Measurements from ENCODE around the gene NKX2-4. TPM values are rescaled to one million over a fixed set of nuclear protein-coding genes. Genes with fewer than 3 reads are reported as not detected.

The NKX2-4 gene
- polyA plus RNA-seq, 2 of the 4 experiments (the other 2 are of a cell fraction), result not detected

DNA sequence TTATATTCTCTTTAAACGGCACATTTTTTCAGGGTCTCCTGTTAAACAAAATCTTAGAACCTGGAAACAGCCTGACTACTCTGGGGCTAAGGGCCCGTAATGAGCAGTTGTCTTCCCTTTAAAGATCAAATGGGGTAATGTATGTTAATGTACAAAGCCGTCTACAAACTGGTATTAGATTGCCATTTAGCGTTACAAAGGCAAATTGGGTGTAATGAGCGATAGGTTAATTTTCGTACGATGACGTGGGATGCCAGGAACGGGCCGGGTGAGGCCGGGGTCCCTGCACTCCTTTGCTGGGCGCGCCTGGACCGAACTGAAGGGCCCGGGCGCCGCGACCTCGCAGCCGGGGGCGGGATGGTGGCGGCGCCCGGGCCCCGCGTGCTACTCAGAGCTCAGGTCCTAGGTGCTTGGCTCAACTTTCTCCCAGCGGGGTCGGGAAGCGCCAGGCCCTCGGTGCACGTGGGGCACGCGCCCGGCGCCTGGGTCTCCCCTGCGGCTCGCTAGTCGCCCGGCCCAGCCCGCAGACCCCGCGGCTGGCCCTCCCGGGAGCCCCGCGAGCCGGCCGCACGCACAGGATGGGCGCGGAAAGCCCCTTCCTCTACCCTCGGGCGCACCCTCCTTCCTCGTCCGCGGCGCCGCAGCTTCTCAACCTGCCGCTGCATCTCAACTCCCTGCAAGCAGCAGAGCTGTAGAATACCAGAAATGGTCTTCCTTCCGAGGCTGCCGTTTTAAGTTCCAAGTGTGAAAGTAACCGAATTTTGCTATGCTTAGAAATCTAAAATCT lies 5.9 kb downstream of the NKX2-4 start (continued):
- TF ChIP-seq PBX3 (IDR thresholded peaks at IDR 0.05) (no peak), MAX (IDR thresholded peaks at IDR 0.05) (no peak)

GRCh38 chr20:21390768-21391167 lies 6.6 kb downstream of the NKX2-4 start:
- no peak for DNase-seq (ENCODE audit: low read depth in 1 of 2, low spot score in 1 of 2)
- H3K9me3 ChIP-seq, result no peaks in the 10 kb centered on the region
- ChIA-PET CTCF (interaction anchor here (1.0 to 2.5 kb wide), 3 partner anchors 115 to 181 kb away, joined by 3 to 10 read pairs (median 7); no protein-coding TSS in a partner anchor), POLR2A (interaction anchor here (1.6 kb wide), 1 partner anchor 88 kb away, joined by 5 read pairs; the partner anchor contains the start of gene XRN2)
- no peak overlapping the region for H3K4me2 ChIP-seq
- no peak for FAIRE-seq
- WGBS (ENCODE audit: missing lambda C conversion rate), result 95% methylated on average over 7 of the region's 7 CpGs
- no peak overlapping the region for H3K27ac ChIP-seq
- H3K4me3 ChIP-seq, result no peak overlapping the region
- ATAC-seq, result no peak
- no peaks in the 10 kb centered on the region for H3K4me1 ChIP-seq
- TF ChIP-seq NFE2L2 (conservative IDR thresholded peaks at IDR 0.05; ENCODE audit: low read length) (no peak), RARB (CRISPR knock-in tag; IDR thresholded peaks at IDR 0.05) (no peak), NR3C1 (IDR thresholded peaks at IDR 0.05) (no peak), CHD2 (IDR thresholded peaks at IDR 0.05; ENCODE audit: low read length, partially characterized antibody) (no peak), KDM5A (IDR thresholded peaks at IDR 0.05) (no peak), CTCF (IDR thresholded peaks at IDR 0.05) (no peak), NPAS2 (CRISPR knock-in tag; IDR thresholded peaks at IDR 0.05; ENCODE audit: borderline replicate concordance) (no peak), POLR2A (IDR thresholded peaks at IDR 0.05; ENCODE audit: low read length) (no peak)

DNA sequence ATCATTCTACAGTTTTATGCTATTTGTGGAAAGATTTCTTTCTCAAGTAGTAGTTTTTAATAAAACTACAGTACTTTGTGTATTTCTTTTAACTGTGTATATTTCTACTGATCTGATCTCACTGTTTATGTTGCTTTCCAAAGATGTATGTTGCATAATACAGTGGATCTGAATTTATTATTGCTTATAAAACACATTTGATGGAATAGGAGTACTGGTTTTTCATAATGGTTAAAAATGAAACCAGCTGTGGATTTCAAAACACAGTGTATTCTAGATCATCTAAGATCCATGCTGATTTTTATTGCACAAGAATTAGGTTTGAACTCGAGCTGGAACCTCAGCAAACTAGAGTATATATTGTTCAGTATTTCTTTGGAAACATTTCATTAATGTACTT lies 8.0 kb downstream of the NKX2-4 start:
- no peak overlapping the region for H3K4me3 ChIP-seq
- H3K9me3 ChIP-seq, result no peaks in the 10 kb centered on the region
- no peak overlapping the region for H3K4me2 ChIP-seq
- no peak overlapping the region for H3K27ac ChIP-seq
- POLR2A ChIA-PET, result interaction anchor here (1.6 kb wide), 1 partner anchor 86 kb away, joined by 5 read pairs; the partner anchor contains the start of gene XRN2
- FAIRE-seq, result peak; percentile 81
- no peaks in the 10 kb centered on the region for H3K4me1 ChIP-seq
- TF ChIP-seq TFCP2L1 (CRISPR knock-in tag; IDR thresholded peaks at IDR 0.05), result no peak
- no peak for TF ChIP-seq KDM1A (IDR thresholded peaks at IDR 0.05; ENCODE audit: low read depth)
- TF ChIP-seq ATOH8 (CRISPR knock-in tag; IDR thresholded peaks at IDR 0.05; ENCODE audit: low read depth), result no peak
- no peak for TF ChIP-seq TP53 (CRISPR knock-in tag; IDR thresholded peaks at IDR 0.05)
- TF ChIP-seq EHF (CRISPR knock-in tag; IDR thresholded peaks at IDR 0.05), result no peak
- TF ChIP-seq SREBF2 (IDR thresholded peaks at IDR 0.05), result no peak
- TF ChIP-seq JUN (IDR thresholded peaks at IDR 0.05), result no peak
- TF ChIP-seq EHMT2 (IDR thresholded peaks at IDR 0.05; ENCODE audit: low read depth), result no peak
- TF ChIP-seq MAX (IDR thresholded peaks at IDR 0.05), result no peak
- no peak for TF ChIP-seq FOXS1 (CRISPR knock-in tag; IDR thresholded peaks at IDR 0.05)
- TF ChIP-seq FOSB (CRISPR knock-in tag; IDR thresholded peaks at IDR 0.05), result no peak
- TF ChIP-seq GATA3 (IDR thresholded peaks at IDR 0.05; ENCODE audit: borderline replicate concordance), result no peak
- no peak for TF ChIP-seq ELK1 (IDR thresholded peaks at IDR 0.05; ENCODE audit: low read depth, low read length)
- no peak for TF ChIP-seq RFX5 (IDR thresholded peaks at IDR 0.05)
- no peak for TF ChIP-seq RCOR1 (IDR thresholded peaks at IDR 0.05; ENCODE audit: low read depth, low read length)
- TF ChIP-seq NFE2L2 (conservative IDR thresholded peaks at IDR 0.05; ENCODE audit: low read length), result no peak
- no peak for DNase-seq (ENCODE audit: low read depth in 1 of 2, low spot score in 1 of 2)
- no peak for ATAC-seq
- 0% methylated on average over 1 of the region's 1 CpG for WGBS (ENCODE audit: missing lambda C conversion rate)
- CTCF ChIA-PET, result interaction anchor here (1.7 to 2.5 kb wide), 2 partner anchors 116 to 154 kb away, joined by 7 to 10 read pairs; no protein-coding TSS in a partner anchor

Measured in A549 (cell line).